Measurements from ENCODE around the gene BCAS1.

BCAS1 gene

GRCh38 chr20:53920647-53921245 is 149.6 kb downstream of the BCAS1 start:
- no peaks in the 10 kb centered on the region for H3K27me3 ChIP-seq (replicated peaks; ENCODE audit: control insufficient read depth, insufficient read depth, low read length)
- no peaks in the 10 kb centered on the region for H3K36me3 ChIP-seq (ENCODE audit: control insufficient read depth, insufficient read depth, low read length)
- DNase-seq (ENCODE audit: extremely low read depth, insufficient read length): no peak
- no peak for TF ChIP-seq CTCF (IDR thresholded peaks at IDR 0.05; ENCODE audit: insufficient read depth, low read length, poor library complexity, severe bottlenecking)
- H3K4me3 ChIP-seq (replicated peaks; ENCODE audit: low read depth, low read length): no peak overlapping the region

- no peaks in the 10 kb centered on the region for H3K36me3 ChIP-seq (ENCODE audit: control insufficient read depth, insufficient read depth, low read length)
- no peaks in the 10 kb centered on the region for H3K27me3 ChIP-seq (replicated peaks; ENCODE audit: control insufficient read depth, insufficient read depth, low read length)
- no peak for DNase-seq (ENCODE audit: extremely low read depth, insufficient read length)
- no peak overlapping the region for H3K4me3 ChIP-seq (replicated peaks; ENCODE audit: low read depth, low read length)
- no peak for TF ChIP-seq CTCF (IDR thresholded peaks at IDR 0.05; ENCODE audit: insufficient read depth, low read length, poor library complexity, severe bottlenecking)
These were observed 150.5 kb downstream of the BCAS1 start for GRCh38 chr20:53919886-53920285.

- Histone ChIP-seq H3K27me3 (replicated peaks; ENCODE audit: control insufficient read depth, insufficient read depth, low read length) (no peaks in the 10 kb centered on the region), H3K36me3 (ENCODE audit: control insufficient read depth, insufficient read depth, low read length) (no peaks in the 10 kb centered on the region), H3K4me3 (replicated peaks; ENCODE audit: low read depth, low read length) (no peak overlapping the region)
- no peak for DNase-seq (ENCODE audit: extremely low read depth, insufficient read length)
- TF ChIP-seq CTCF (IDR thresholded peaks at IDR 0.05; ENCODE audit: insufficient read depth, low read length, poor library complexity, severe bottlenecking): no peak
These were observed 151.4 kb downstream of the BCAS1 start for GRCh38 chr20:53918949-53919361.

GRCh38 chr20:53918020-53918311 is 152.4 kb downstream of the BCAS1 start:
- TF ChIP-seq CTCF (IDR thresholded peaks at IDR 0.05; ENCODE audit: insufficient read depth, low read length, poor library complexity, severe bottlenecking): no peak
- no peaks in the 10 kb centered on the region for H3K36me3 ChIP-seq (ENCODE audit: control insufficient read depth, insufficient read depth, low read length)
- H3K4me3 ChIP-seq (replicated peaks; ENCODE audit: low read depth, low read length): no peak overlapping the region
- H3K27me3 ChIP-seq (replicated peaks; ENCODE audit: control insufficient read depth, insufficient read depth, low read length): no peaks in the 10 kb centered on the region
- no peak for DNase-seq (ENCODE audit: extremely low read depth, insufficient read length)

GRCh38 chr20:53917145-53918019 is 153.0 kb downstream of the BCAS1 start:
- Histone ChIP-seq H3K27me3 (replicated peaks; ENCODE audit: control insufficient read depth, insufficient read depth, low read length) (no peaks in the 10 kb centered on the region), H3K4me3 (replicated peaks; ENCODE audit: low read depth, low read length) (peak overlapping the region; percentile 17), H3K36me3 (ENCODE audit: control insufficient read depth, insufficient read depth, low read length) (no peaks in the 10 kb centered on the region)
- no peak for DNase-seq (ENCODE audit: extremely low read depth, insufficient read length)
- TF ChIP-seq CTCF (IDR thresholded peaks at IDR 0.05; ENCODE audit: insufficient read depth, low read length, poor library complexity, severe bottlenecking): no peak
